GM12878 (cell line): Measurements from ENCODE around the gene ARID1A.

Experiments
- ATF3 ChIP-seq: IDR thresholded peaks from 2 replicates; pipeline ENCODE4 v1.6.1; 2011; ENCODE audit warnings: low read depth, mild to moderate bottlenecking, low read length, moderate library complexity, borderline replicate concordance; ENCODE audit errors: extremely low read depth
- CHD2 ChIP-seq: IDR thresholded peaks from 2 replicates; pipeline ENCODE4 v1.6.1; 2011; ENCODE audit warnings: low read depth, low read length, improper control_type of control experiment, borderline replicate concordance
- CREB1 ChIP-seq: IDR thresholded peaks from 2 replicates; pipeline ENCODE4 v1.6.1; 2012; ENCODE audit warnings: low read depth, mild to moderate bottlenecking, inconsistent platforms
- EZH2 ChIP-seq: IDR thresholded peaks from 2 replicates; pipeline ENCODE4 v1.6.1; 2012; ENCODE audit warnings: low read depth, mild to moderate bottlenecking, control low read depth, inconsistent platforms, low read length, borderline replicate concordance; ENCODE audit not compliant: control insufficient read depth
- MAX ChIP-seq: IDR thresholded peaks from 2 replicates; pipeline ENCODE4 v1.6.1; 2012; ENCODE audit warnings: low read depth, low read length, improper control_type of control experiment
- NBN ChIP-seq: fragments of 450-650 bp; IDR thresholded peaks from 2 replicates; pipeline ENCODE4 v1.6.1; 2016
- NFYB ChIP-seq: IDR thresholded peaks from 2 replicates; pipeline ENCODE4 v1.6.1; 2011; ENCODE audit warnings: low read depth, mild to moderate bottlenecking, low read length, improper control_type of control experiment, moderate library complexity; ENCODE audit not compliant: insufficient read depth
- POLR2A ChIP-seq: IDR thresholded peaks from 2 replicates; pipeline ENCODE4 v1.6.1; 2011; ENCODE audit warnings: low read depth, mild to moderate bottlenecking, low read length
- SUZ12 ChIP-seq: fragments of 200-600 bp; sonication (generic); IDR thresholded peaks from one replicate; pipeline ENCODE4 v1.6.1; 2018; ENCODE audit warnings: antibody characterized with exemption, mild to moderate bottlenecking; ENCODE audit not compliant: unreplicated experiment
- TAF1 ChIP-seq: IDR thresholded peaks from 2 replicates; pipeline ENCODE4 v1.6.1; 2011; ENCODE audit warnings: mild to moderate bottlenecking, low read depth, low read length, borderline replicate concordance
- ZNF384 ChIP-seq: IDR thresholded peaks from 2 replicates; pipeline ENCODE4 v1.6.1; 2012; ENCODE audit warnings: low read depth, mild to moderate bottlenecking, low read length, improper control_type of control experiment, borderline replicate concordance
- TF ChIP-seq, protein P1 (sequence below), 3 experiments: IDR thresholded peaks in 2 of 3; conservative IDR thresholded peaks in 1 of 3; 2 replicates each; pipeline ENCODE4 v1.5.1; 2011; ENCODE audit warnings: low read depth in 3 of 3, low read length in 3 of 3, mild to moderate bottlenecking in 3 of 3, control low read depth in 2 of 3, moderate library complexity in 2 of 3, inconsistent platforms in 1 of 3, mixed read lengths in 1 of 3; ENCODE audit not compliant: control insufficient read depth in 2 of 3, insufficient read depth in 1 of 3; ENCODE audit errors: extremely low read depth in 1 of 3

GRCh38 chr1:26814377-26814776 lies 118.6 kb downstream of the ARID1A start:
- TF ChIP-seq, protein P1, sequence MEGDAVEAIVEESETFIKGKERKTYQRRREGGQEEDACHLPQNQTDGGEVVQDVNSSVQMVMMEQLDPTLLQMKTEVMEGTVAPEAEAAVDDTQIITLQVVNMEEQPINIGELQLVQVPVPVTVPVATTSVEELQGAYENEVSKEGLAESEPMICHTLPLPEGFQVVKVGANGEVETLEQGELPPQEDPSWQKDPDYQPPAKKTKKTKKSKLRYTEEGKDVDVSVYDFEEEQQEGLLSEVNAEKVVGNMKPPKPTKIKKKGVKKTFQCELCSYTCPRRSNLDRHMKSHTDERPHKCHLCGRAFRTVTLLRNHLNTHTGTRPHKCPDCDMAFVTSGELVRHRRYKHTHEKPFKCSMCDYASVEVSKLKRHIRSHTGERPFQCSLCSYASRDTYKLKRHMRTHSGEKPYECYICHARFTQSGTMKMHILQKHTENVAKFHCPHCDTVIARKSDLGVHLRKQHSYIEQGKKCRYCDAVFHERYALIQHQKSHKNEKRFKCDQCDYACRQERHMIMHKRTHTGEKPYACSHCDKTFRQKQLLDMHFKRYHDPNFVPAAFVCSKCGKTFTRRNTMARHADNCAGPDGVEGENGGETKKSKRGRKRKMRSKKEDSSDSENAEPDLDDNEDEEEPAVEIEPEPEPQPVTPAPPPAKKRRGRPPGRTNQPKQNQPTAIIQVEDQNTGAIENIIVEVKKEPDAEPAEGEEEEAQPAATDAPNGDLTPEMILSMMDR (IDR thresholded peaks at IDR 0.05 in 2 of 3, conservative IDR thresholded peaks at IDR 0.05 in 1 of 3; ENCODE audit: control insufficient read depth in 2 of 3, extremely low read depth in 1 of 3, insufficient read depth in 1 of 3, low read depth in 3 of 3, low read length in 3 of 3): no peak
- TF ChIP-seq ATF3 (no peak), SUZ12 (no peak), POLR2A (no peak), TAF1 (no peak), CHD2 (no peak), EZH2 (no peak), CREB1 (no peak), MAX (no peak), ZNF384 (no peak), NBN (no peak), NFYB (no peak)
